Breast epithelium (tissue), 3 donors: ENCODE measurements around the gene GCNT2.

Experiments
- POLR2A ChIP-seq: fragments of 450-650 bp; IDR thresholded peaks from one replicate; pipeline ENCODE4 v1.6.1; 2016; ENCODE audit warnings: antibody characterized with exemption, mild to moderate bottlenecking, moderate library complexity
- POLR2AphosphoS5 ChIP-seq, 3 donors: sonication (generic); formaldehyde crosslinking; IDR thresholded peaks; one replicate each; pipeline ENCODE4 v1.6.1; 2017; ENCODE audit warnings: antibody characterized with exemption in 3 of 3

DNA sequence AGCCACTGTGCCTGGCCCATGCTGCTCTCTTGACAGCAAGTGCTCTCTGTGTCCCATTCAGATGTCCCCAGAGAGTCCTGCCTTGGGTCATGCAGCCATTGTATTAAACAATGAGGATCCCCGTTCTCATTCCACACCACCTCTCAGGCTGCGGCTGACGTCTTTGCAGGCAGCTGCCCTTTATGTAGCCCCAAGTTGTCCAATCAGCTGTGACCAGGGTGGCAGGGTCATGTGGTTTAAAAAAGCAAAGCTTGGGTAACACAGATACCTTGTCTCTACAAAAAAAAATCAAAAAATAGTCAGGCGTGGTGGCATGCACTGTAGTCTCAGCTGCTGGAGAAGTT lies 13.2 kb downstream of the GCNT2 start:
- no peak for TF ChIP-seq POLR2A
- TF ChIP-seq POLR2AphosphoS5 (IDR thresholded peaks at IDR 0.05), result no peak
